Measurements from ENCODE around the gene OGG1.

OGG1 gene

GRCh38 chr3:9779075-9779593, 29.4 kb downstream of the OGG1 start:
- Histone ChIP-seq H3K27me3 (no peaks in the 10 kb centered on the region), H3K9me3 (no peaks in the 10 kb centered on the region), H3K4me3 (ENCODE audit: low read depth, low read length) (no peak overlapping the region), H3K36me3 (no peaks in the 10 kb centered on the region), H3K4me1 (no peaks in the 10 kb centered on the region)
- no peak for TF ChIP-seq CTCF (IDR thresholded peaks at IDR 0.05; ENCODE audit: low read depth, low read length)
- DNase-seq: no peak

GRCh38 chr3:9779721-9780457, 30.1 kb downstream of the OGG1 start:
- no peak for DNase-seq
- Histone ChIP-seq H3K4me3 (ENCODE audit: low read depth, low read length) (no peak overlapping the region), H3K9me3 (no peaks in the 10 kb centered on the region), H3K36me3 (no peaks in the 10 kb centered on the region), H3K4me1 (no peaks in the 10 kb centered on the region), H3K27me3 (no peaks in the 10 kb centered on the region)
- TF ChIP-seq CTCF (IDR thresholded peaks at IDR 0.05; ENCODE audit: low read depth, low read length): no peak

GRCh38 chr3:9780458-9780812, 30.7 kb downstream of the OGG1 start:
- H3K9me3 ChIP-seq: no peaks in the 10 kb centered on the region

GRCh38 chr3:9780910-9781309, 31.2 kb downstream of the OGG1 start:
- H3K9me3 ChIP-seq: no peaks in the 10 kb centered on the region
- no peaks in the 10 kb centered on the region for H3K27me3 ChIP-seq
- no peak overlapping the region for H3K4me3 ChIP-seq (ENCODE audit: low read depth, low read length)
- H3K36me3 ChIP-seq: no peaks in the 10 kb centered on the region
- no peak for TF ChIP-seq CTCF (IDR thresholded peaks at IDR 0.05; ENCODE audit: low read depth, low read length)
- peaks cover 3% of the 10 kb centered on the region; the same call in 1 of the 2 replicates for H3K4me1 ChIP-seq
- DNase-seq: no peak

More at GRCh38 chr3:9780458-9780812, 30.7 kb downstream of the OGG1 start:
- no peak for TF ChIP-seq CTCF (IDR thresholded peaks at IDR 0.05; ENCODE audit: low read depth, low read length)
- H3K4me1 ChIP-seq: peaks cover 1% of the 10 kb centered on the region; the same call in 1 of the 2 replicates
- H3K4me3 ChIP-seq (ENCODE audit: low read depth, low read length): no peak overlapping the region
- H3K27me3 ChIP-seq: no peaks in the 10 kb centered on the region
- DNase-seq: no peak
- H3K36me3 ChIP-seq: no peaks in the 10 kb centered on the region

- TF ChIP-seq CTCF (IDR thresholded peaks at IDR 0.05; ENCODE audit: low read depth, low read length): no peak
- Histone ChIP-seq H3K9me3 (no peaks in the 10 kb centered on the region), H3K4me1 (peaks cover 3% of the 10 kb centered on the region; the same call in 1 of the 2 replicates), H3K27me3 (no peaks in the 10 kb centered on the region), H3K36me3 (no peaks in the 10 kb centered on the region), H3K4me3 (ENCODE audit: low read depth, low read length) (no peak overlapping the region)
- DNase-seq: no peak
These were observed 31.8 kb downstream of the OGG1 start for GRCh38 chr3:9781551-9781950.

GRCh38 chr3:9781978-9782603, 32.3 kb downstream of the OGG1 start:
- H3K4me1 ChIP-seq: peaks cover 3% of the 10 kb centered on the region; the same call in 1 of the 2 replicates
- no peaks in the 10 kb centered on the region for H3K27me3 ChIP-seq
- no peak for TF ChIP-seq CTCF (IDR thresholded peaks at IDR 0.05; ENCODE audit: low read depth, low read length)
- H3K36me3 ChIP-seq: no peaks in the 10 kb centered on the region
- no peaks in the 10 kb centered on the region for H3K9me3 ChIP-seq
- H3K4me3 ChIP-seq (ENCODE audit: low read depth, low read length): no peak overlapping the region
- no peak for DNase-seq

All from BE2C (cell line).